Left renal cortex interstitium (tissue), 4 donors: ENCODE measurements around the gene ALG8. TPM values are rescaled to one million over a fixed set of nuclear protein-coding genes. Genes with fewer than 3 reads are reported as not detected.
"Not testable (repeated sequence)": the region's sequence is repeated elsewhere in the genome, so short reads cannot be mapped to it uniquely, and the experiment has no call there.

ENCODE experiments used
- DNase-seq, 4 donors: peaks; one replicate each; pipeline ENCODE4 v3.0.0-alpha.2; 2013; ENCODE audit warnings: low read depth in 4 of 4, low spot score in 2 of 4, missing footprints in 1 of 4
- polyA plus RNA-seq, 4 donors: library from polyadenylated mRNA; unstranded; fragments of 120-200 nt; gene quantifications; one replicate each; pipeline ENCODE4 v1.2.1, GENCODE V29; 2013; ENCODE audit not compliant: insufficient read length in 4 of 4

ALG8 gene
- polyA plus RNA-seq, 4 donors: 57.5 to 61.1 (median 58.9) TPM

DNA sequence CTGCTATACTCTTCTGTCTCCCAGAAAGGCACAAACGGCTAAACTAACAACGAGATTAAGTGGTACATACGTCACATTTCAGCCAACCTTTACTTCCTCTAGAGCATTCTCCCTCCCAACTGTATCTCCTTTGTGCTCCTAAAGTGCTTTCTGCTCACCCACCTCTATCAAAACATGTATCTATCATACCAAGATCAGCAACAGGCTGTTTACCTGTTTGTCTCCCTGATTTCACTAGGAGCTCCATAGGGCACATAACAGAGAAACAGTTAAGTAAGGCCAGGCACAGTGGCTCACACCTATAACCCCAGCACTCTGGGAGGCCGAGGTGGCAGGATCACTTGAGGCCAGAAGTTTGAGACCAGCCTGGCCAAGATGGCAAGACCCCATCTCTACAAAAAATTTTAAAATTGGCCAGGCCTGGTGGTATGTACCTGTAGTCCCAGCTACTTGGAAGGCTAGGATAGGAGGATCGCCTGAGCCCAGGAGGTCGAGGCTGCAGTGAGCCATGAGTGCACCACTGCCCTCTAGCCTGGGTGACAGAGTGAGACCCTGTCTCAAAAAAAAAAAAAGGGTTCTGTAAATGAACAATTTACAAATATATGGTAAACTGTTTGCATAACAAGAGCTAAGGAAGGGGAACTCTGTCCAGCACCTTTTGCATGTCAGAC lies 62.6 kb downstream of the ALG8 start:
- DNase-seq: no peak

DNA sequence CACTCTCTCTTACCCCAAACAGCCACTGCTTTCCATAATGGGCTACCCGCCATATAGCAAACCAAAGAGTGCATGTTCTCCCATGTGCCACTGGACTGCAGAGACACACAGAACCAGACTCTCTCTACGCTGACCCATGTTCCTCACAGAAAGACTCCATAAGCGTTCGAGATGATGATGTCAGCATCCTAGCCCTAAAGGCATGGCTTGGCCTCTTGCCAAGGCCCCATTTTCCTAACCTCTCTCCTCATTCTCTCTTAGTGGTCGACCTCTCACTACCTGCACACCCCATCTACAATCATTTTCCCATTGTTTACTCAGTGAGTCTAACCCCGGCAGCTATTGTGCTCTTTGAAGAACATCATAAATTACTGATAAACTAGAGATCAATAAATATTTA lies 64.7 kb downstream of the ALG8 start:
- no peak for DNase-seq

DNA sequence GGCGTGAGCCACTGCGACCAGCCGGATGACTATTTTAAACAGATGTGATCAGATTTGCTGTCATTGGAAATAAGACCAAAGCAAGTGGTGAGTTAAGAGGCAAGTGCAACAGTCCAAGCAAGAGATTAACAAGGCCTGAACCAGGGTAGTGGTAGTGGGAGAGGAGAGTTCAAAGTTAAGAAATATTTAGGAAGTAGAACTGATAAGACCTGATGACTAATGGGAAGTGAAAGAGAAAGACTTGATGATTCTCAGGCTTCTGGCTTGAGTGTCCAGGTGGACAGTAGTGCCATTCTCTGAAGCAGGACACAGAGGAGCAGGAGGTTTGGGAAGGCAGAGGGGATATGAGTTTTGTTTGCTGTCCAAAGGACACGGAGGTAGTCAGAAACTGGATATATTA lies 67.0 kb downstream of the ALG8 start:
- DNase-seq: no peak

DNA sequence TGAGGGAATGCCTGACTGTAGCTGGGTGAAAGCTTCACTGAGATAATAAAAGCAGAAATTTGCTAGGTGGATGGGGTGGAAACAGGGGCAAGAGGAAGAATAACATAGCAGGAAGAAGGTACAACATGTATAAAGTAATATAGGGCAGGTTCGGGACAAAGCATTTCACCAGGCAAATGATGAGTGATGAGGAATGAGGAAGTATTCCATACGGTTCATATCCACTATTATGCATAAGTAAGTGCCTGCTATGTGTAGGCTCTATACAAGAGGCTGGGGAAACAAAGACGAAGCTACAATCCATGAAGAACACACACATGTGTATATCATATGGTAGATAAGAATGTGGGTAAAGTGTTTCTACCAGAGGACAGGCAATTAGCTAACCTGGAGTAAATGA lies 67.7 kb downstream of the ALG8 start:
- no peak for DNase-seq

DNA sequence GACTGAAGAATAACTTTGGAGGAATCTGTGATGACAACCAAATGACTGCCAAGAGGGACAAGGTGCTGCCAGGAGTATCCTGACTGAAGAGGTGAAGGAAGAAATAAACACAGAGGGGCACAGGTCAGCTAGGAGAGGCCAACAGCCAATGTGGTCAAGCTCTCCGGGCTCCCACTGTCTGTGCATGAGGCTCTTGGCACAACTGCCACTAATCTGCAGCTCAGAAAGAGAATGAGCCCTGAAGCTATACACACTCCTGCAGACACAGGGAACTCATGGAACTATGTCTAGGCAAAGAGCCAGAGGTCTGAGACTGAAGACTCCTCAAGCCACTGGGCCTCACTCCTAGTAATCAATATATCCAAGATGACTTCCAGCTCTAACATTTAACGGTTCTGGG lies 68.8 kb downstream of the ALG8 start:
- DNase-seq: no peak

DNA sequence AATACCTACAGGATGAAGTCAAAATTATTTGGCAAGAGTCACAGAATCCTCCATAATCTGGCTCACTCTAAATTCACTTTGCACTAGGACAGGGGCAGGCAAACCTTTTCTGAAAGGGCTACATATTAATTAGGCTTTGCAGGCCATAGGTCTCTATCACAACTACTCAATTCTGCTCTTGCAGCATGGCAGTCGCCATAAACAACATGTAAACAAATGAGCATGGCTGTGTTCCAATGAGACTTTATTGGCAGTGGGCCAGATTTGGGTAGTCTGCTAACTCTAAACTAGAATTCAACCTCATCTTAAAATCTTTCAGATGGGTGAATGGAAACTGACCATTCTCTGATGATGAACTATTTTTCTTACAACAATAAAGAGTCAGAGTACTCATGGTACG lies 70.0 kb downstream of the ALG8 start:
- no peak for DNase-seq

DNA sequence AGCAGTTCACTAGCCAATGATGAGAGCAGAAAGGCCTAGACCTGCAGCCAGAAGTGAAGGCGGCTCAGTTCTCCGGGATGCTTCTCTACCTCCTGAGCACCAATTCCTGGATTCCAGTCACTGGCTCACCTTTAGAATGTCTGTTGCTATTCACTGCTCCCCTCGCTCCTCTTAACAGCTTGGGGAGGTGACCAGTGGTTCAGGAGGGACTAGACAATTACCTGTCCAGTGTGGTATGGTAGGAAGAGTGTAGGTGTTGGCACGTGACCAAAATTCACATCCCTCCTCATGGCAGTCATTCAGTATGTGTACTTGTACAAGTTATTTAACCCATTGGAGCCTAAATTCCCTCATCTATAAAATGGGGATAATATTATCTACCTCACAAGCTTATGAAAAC lies 71.7 kb downstream of the ALG8 start:
- DNase-seq: no peak

DNA sequence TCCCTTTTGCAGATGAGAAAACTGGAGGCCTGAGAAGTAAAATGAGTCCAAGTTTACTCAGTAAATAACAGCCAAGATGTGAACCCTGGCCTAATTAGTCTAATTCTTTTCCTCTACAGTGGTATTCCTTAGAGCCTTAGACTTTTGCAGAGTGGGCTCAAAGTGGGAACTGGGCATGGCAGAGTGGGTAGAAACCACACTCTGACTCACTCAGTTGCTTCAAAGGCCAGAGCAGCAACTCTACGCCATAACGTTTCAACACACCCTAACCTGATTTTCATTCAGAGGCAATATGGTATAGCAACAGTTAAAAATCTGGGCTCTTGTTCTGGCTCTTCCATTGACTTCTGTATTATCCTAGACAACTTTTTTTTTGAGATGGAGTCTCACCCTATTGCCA lies 73.0 kb downstream of the ALG8 start:
- DNase-seq: no peak

DNA sequence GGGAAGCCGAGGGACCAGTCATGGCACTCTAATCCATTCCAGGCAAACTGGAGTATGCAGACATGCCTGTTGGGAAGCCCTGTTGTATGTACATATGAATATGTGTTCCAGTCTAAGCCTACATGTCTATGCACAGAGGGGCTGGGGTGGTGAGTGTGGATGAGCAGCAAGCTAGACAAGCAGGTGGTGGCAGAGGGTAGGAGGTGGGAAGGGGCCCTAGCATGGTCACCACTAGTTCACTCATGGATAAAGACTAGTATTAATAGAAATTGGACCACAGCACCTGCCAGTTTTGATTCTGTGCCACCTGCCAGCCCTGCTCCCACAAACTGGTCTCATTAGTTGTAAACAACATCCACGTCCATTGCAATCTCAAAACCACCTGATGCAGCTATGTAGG lies 74.2 kb downstream of the ALG8 start:
- DNase-seq: no peak

DNA sequence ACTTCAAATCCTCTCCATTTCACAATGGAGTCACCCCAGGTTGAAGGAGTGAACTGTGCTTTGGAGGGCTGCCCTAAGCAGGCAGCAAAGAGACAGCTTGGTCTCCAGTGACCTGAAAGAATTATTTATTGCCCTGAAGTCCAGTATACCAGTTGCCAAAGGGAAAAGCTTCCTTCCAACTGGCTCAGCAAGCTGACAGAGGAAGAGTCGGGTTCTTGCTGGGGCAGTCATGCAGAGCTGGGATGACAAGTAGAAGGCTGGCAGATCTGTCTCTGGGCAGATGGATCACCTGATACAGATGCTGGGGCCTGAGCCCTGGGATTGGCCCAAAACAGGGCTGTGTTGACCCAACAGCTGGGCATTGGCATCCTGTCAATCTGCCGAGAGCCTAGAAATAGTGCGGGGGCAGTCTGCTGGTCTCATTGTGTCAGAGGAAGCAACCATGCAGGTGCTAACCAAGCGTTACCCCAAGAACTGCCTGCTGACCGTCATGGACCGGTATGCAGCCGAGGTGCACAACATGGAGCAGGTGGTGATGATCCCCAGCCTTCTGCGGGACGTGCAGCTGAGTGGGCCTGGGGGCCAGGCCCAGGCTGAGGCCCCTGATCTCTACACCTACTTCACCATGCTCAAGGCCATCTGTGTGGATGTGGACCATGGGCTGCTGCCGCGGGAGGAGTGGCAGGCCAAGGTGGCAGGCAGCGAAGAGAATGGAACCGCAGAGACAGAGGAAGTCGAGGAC lies 75.8 kb downstream of the ALG8 start, which contains the start of gene THRSP:
TSS of gene THRSP (plus strand) at position 422 of the 742 bp plus-strand sequence. CDS start at position 443, 21 bp downstream.
- DNase-seq: no peak

DNA sequence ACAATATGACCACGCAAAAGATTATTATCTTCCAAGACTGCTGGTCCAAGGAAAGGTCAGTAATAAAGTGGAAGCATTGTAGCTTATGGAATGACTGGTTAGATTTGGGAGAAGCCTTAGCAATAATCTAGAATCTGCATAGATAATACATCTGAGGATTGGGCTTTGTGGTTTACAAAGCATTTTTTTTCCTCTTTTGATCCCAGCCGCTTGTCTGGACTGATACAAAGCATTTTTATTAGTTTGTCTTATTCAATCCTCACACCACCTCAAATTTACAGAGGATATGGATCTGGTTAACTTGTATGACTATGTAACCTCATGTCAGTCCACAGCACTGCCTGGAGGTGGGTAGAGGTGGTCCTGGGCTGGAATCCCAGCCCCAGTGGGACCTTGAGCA lies 76.8 kb downstream of the ALG8 start:
- DNase-seq: no peak

DNA sequence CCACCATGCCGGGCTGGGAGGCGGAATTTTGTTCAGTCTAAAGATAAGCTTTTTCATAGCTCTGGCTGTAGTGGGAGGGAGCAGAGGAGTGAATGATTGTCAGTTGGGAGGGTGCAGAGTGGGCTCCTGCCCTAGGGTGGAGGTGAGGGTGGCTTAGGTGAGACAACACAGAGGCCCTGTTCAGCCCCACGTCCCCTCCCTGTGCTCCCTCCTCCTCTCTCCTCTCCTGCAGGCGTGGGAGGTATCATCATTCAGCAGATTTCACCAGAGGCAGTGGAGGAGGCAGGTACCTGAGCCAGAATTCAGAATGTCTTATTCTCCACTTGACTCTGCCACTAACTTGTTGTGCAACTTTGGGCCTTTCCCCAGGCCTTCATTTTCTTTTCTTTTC lies 77.5 kb downstream of the ALG8 start:
- DNase-seq: no peak

DNA sequence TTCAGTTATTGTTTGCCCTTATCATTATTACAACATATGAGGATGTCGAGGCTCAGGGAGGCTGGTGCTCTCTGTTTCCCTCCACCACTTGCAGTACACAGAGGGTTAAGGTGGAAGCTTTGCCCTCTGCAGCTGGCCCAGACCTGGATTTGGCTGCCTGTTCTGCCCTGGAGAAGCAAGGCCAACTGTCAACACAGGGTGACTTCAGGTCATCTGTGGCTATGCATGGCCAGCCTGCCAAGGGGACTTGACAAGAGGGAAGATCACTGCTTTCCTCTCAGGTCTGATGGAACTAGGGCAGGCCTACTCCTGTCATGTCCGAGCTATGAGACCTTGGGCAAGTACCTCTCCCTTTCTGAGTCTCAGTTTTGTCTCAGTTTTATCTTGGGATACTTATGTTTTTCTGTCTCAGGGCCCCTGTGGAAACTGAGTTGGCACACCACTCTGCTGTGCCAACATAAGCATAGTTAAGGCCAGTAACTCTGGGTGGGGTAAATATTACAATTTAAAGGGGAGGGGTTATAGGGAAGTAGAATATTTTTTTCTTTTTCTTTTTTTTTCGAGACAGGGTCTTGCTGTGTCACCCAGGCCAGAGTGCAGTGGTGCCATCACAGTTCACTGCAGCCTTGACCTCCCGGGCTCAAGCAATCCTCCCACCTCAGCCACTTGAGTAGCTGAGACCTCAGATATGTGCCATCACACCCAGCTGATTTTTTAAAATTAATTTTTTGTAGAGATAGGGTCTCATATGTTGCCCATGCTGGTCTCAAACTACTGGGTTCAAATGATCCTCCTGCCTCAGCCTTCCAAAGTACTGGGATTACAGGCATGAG lies 78.1 kb downstream of the ALG8 start:
- DNase-seq: no peak

DNA sequence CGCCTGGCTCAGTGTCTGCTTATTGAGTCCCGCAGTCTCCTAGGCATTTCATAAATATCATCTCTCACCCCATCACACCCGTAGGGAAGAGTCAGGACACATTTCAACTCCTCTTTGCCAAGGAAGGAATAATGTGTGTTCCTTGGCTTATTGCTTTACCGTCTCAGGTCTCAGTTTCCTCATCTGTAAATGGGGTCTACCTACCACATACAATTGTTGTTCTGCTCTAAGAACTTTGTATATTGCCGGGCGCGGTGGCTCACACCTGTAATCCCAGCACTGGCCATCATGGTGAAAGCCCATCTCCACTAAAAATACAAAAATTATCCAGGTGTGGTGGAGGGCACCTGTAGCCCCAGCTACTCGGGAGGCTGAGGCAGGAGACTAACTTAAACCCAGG lies 78.9 kb downstream of the ALG8 start:
- DNase-seq: no peak

DNA sequence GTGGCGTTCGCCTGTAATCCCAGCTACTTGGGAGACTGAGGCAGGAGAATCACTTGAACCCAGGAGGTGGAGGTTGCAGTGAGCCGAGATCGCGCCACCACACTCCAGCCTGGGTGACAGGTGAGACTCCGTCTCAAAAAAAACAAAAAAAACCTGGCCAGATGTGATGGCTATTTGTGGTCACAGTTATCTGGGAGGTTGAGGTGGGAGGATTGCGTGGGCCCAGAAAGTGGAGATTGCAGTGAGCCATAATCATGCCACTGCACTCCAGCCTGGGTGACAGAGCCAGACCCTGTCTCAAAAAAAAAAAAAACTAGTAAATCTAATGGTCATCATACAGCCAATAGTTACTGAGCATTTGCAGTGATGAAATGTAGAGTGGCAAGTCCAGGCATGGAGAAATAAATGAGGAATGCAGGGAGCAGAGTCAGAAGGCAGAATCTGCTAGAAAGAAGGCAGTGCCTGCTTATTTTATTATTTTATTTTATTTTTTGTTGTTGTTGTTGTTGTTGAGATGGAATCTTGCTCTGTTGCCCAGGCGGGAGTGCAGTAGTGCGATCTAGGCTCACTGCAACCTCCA lies 79.6 kb downstream of the ALG8 start:
- DNase-seq: not testable (repeated sequence)

DNA sequence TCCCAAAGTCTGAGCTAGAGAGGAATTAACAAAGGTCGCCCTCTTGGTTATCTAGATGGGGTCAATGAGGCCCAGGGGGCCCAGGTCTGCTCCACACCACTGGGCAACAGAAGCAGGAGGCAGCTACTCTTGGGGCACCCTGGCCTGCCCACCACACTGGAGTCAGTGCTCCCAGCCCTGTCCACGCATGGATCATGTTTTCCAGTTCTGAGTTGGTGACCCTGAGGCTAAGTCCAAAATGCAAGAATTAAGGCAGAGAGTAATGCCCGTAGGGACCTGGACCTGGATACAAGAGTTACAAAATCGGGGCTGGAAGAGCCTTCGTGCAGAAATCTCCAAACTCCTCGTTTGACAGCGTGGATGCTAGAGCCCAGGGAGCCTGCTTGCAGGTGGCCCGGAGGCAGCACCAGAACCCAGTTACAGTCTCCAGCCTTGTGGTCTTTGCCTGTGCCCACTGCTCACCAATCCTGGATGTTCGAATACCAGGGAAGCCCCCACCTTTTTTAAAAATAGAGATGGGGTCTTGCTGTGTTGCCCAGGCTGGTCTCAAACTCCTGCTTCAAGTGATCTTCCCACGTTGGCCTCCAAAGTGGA lies 81.9 kb downstream of the ALG8 start:
- DNase-seq: no peak

DNA sequence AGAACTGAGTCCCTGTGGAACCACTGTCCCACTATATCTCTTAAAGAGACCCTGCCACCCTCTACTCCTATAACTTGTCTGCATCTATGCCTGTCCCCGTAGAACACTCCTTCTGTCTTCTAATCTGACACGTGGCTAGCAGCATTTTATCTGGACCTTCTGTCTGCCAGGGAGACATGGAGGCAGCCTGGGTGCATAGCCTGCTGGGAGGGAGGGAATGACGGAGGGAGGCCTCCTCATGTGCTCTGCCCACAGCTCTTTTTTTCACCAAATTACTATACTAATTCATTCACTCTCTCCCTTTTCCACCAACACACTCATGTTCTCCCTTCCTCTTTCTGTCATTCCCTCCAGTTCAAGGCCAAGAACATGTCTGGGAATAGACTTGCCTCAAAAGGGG lies 83.3 kb downstream of the ALG8 start:
- DNase-seq: no peak

DNA sequence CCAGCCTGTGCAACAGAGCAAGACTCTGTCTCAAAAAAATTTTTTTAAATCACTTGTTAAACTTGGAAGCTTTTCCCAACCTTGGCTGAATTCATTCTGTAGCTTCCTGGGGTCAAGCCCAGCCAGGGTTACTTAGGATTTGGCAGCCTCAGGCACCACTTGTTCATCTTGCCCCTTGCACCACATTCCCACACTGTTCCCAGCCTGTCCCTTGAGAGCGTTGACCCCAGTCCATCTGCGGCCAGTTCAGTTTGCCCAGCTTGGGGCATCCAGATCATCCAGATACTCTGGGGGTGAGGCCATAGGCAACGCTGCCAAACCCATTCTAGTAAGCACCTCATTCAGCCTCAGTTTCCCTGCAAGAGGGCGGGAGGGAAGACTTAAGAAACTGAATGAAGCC lies 84.5 kb downstream of the ALG8 start:
- DNase-seq: no peak

DNA sequence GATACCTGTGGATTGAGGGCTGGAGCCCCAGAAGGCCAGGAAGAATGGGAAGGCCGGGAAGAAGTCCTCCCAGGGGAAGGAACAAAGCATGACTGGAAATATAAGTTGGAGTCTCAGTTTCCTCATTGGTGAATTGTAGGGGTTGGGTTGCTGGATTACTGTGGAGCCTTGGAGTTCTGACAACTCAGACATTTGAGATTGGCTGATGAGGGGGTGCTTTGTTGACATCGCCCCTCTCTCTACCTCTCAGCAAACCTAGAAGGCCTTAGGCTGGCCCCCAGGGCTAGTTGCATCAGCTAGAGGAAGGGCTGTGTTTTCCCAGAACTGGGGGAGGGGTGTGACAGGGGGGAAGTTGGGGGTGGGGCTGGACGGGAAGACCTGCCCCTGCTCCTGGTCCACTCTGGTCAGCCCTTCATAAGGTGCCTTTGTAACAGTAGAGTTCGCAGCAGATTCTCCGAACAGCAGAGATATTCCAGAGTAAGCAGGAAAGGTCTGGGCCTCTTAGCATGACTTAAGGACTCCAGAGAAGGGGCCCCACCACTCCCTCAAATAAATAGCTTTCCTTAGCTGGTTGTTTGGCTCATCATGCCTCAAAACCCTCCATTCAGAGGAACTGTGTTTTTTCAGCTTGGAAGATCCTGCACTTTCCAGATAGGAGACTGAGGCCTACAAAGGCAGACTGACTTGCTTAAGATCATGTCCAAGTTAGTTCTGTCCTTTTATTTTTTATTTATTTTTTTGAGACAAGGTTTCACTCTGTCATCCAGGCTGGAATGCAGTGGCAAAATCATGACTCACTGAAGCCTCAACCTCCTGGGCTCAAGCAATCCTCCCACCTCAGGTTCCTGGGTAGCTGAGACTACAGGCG lies 88.2 kb downstream of the ALG8 start:
- DNase-seq: no peak
